ACHN (cell line): Measurements from ENCODE around the gene SYCE3.
"Not testable (repeated sequence)": the region's sequence is repeated elsewhere in the genome, so short reads cannot be mapped to it uniquely, and the experiment has no call there.

ENCODE experiments used
- DNase-seq: peaks from one replicate; pipeline ENCODE4 v3.0.0-alpha.2; 2015
- in situ Hi-C: cut with HindIII; loops from 2 replicates; pipeline ENCODE4 v1.10.0; 2017; ENCODE audit warnings: low sequenced_read_pairs, low pct_ligation_motif_present, low pct_unique_long_range_greater_than_20kb

Gene SYCE3

GRCh38 chr22:50562523-50563412 lies at the start of gene SYCE3:
TSS of gene SYCE3 (minus strand) at chr22:50562919. CDS start at chr22:50556405, 6,514 bp downstream.
- in situ Hi-C loops: no loop called here

GRCh38 chr22:50612168-50612527 lies 49.4 kb upstream of the SYCE3 start:
- in situ Hi-C loops: no loop called here
- no peak for DNase-seq

More at GRCh38 chr22:50562523-50563412, at the start of gene SYCE3:
- peak; percentile 92 for DNase-seq

GRCh38 chr22:50611341-50612060 lies 48.8 kb upstream of the SYCE3 start:
- DNase-seq: no peak
- in situ Hi-C loops: no loop called here

- DNase-seq: no peak
Observed at GRCh38 chr22:50610581-50610980, 47.9 kb upstream of the SYCE3 start.

GRCh38 chr22:50610041-50610451 lies 47.3 kb upstream of the SYCE3 start:
- in situ Hi-C loops: no loop called here
- DNase-seq: no peak

More at GRCh38 chr22:50610581-50610980, 47.9 kb upstream of the SYCE3 start:
- in situ Hi-C loops: no loop called here

GRCh38 chr22:50609599-50609998 lies 46.9 kb upstream of the SYCE3 start:
- no peak for DNase-seq
- in situ Hi-C loops: no loop called here

- no peak for DNase-seq
- in situ Hi-C loops: no loop called here
Observed at GRCh38 chr22:50608996-50609395, 46.3 kb upstream of the SYCE3 start.

GRCh38 chr22:50608058-50608840 lies 45.5 kb upstream of the SYCE3 start:
- in situ Hi-C loops, DNase-seq: not testable (repeated sequence)

- DNase-seq: no peak
- in situ Hi-C loops: no loop called here
Observed at GRCh38 chr22:50607659-50608020, 44.9 kb upstream of the SYCE3 start.

GRCh38 chr22:50606946-50607658 lies 44.4 kb upstream of the SYCE3 start:
- DNase-seq: no peak
- in situ Hi-C loops: no loop called here

GRCh38 chr22:50606165-50606945 lies 43.6 kb upstream of the SYCE3 start:
- DNase-seq: no peak
- in situ Hi-C loops: no loop called here

- in situ Hi-C loops: no loop called here
- DNase-seq: no peak
Observed at GRCh38 chr22:50605613-50606074, 42.9 kb upstream of the SYCE3 start.

- no peak for DNase-seq
- in situ Hi-C loops: no loop called here
Observed at GRCh38 chr22:50605002-50605612, 42.4 kb upstream of the SYCE3 start.

GRCh38 chr22:50604256-50605001 lies 41.7 kb upstream of the SYCE3 start:
- in situ Hi-C loops: no loop called here
- DNase-seq: no peak

- in situ Hi-C loops: no loop called here
- DNase-seq: no peak
Observed at GRCh38 chr22:50603511-50604255, 41.0 kb upstream of the SYCE3 start.

GRCh38 chr22:50602338-50602700 lies 39.6 kb upstream of the SYCE3 start:
- no peak for DNase-seq
- in situ Hi-C loops: no loop called here
